HG03196 (cell line): Measurements from ENCODE around the gene AFDN.

Source experiments
- ATAC-seq: cut with Tn5 transposase; IDR thresholded peaks from one replicate; pipeline ENCODE4 v1.9.1; 2021; ENCODE audit not compliant: unreplicated experiment

AFDN gene

GRCh38 chr6:167838207-167838748 is 11.6 kb downstream of the AFDN start:
- no peak for ATAC-seq

GRCh38 chr6:167839343-167839742 is 12.6 kb downstream of the AFDN start:
- no peak for ATAC-seq

- no peak for ATAC-seq
These were observed 13.0 kb downstream of the AFDN start for GRCh38 chr6:167839755-167840154.

GRCh38 chr6:167840160-167840525 is 13.4 kb downstream of the AFDN start:
- ATAC-seq = no peak

- no peak for ATAC-seq
These were observed 13.9 kb downstream of the AFDN start for GRCh38 chr6:167840526-167841179.

- ATAC-seq = no peak
These were observed 15.3 kb downstream of the AFDN start for GRCh38 chr6:167841981-167842380.

GRCh38 chr6:167842457-167842856 is 15.7 kb downstream of the AFDN start:
- no peak for ATAC-seq

GRCh38 chr6:167843023-167843422 is 16.3 kb downstream of the AFDN start:
- no peak for ATAC-seq

GRCh38 chr6:167845856-167846255 is 19.1 kb downstream of the AFDN start:
- ATAC-seq = no peak

- ATAC-seq = no peak
These were observed 20.4 kb downstream of the AFDN start for GRCh38 chr6:167846997-167847606.

GRCh38 chr6:167847936-167848335 is 21.2 kb downstream of the AFDN start:
- no peak for ATAC-seq

- ATAC-seq = no peak
These were observed 22.1 kb downstream of the AFDN start for GRCh38 chr6:167848783-167849182.

GRCh38 chr6:167849846-167850459 is 23.2 kb downstream of the AFDN start:
- no peak for ATAC-seq

GRCh38 chr6:167850782-167851181 is 24.1 kb downstream of the AFDN start:
- no peak for ATAC-seq

- ATAC-seq = no peak
These were observed 24.8 kb downstream of the AFDN start for GRCh38 chr6:167851370-167851952.

- ATAC-seq = no peak
These were observed 29.2 kb downstream of the AFDN start for GRCh38 chr6:167855825-167856425.

GRCh38 chr6:167856474-167856873 is 29.8 kb downstream of the AFDN start:
- no peak for ATAC-seq

GRCh38 chr6:167856999-167857660 is 30.4 kb downstream of the AFDN start:
- no peak for ATAC-seq

- ATAC-seq = no peak
These were observed 31.4 kb downstream of the AFDN start for GRCh38 chr6:167858086-167858591.

GRCh38 chr6:167858842-167859664 is 32.3 kb downstream of the AFDN start:
- no peak for ATAC-seq
